Activated CD4-positive, CD25-positive, alpha-beta regulatory T cell treated with anti-CD3 and anti-CD28 coated beads, Interleukin-2, amount 50 U/mL, for 24 hours (primary cell): Measurements from ENCODE around the gene ZNF467.
A peak's percentile ranks its signal among the peaks of the same experiment; 100 is the strongest.

Experiments
- ATAC-seq, 2 donors: fragments of 150-1000 bp; cut with Tn5 transposase; one replicate each; pipeline ENCODE4 v1.10.0; 2021; ENCODE audit warnings: mild to moderate bottlenecking in 1 of 2, moderate library complexity in 1 of 2

Gene ZNF467

DNA sequence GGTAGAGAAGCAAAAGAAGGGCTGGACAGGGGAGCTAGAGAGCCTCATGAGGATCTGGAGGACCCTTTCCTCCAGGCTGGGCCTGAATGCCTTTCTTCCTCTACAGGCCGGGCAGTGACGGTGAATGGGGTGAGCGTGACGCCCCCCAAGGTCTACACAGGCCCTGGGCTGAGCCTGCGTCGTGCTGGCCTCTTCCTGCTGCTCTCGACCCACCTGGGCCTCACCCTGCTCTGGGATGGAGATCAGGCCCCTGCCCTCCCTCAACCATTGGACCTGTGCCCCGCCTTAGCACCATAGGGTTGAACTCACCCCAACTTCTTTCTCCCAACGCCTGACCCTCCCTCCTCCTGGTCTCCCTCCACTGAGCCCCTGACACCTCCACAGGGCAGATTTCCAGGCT, 12.6 kb upstream of the ZNF467 start:
- ATAC-seq, result no peak

DNA sequence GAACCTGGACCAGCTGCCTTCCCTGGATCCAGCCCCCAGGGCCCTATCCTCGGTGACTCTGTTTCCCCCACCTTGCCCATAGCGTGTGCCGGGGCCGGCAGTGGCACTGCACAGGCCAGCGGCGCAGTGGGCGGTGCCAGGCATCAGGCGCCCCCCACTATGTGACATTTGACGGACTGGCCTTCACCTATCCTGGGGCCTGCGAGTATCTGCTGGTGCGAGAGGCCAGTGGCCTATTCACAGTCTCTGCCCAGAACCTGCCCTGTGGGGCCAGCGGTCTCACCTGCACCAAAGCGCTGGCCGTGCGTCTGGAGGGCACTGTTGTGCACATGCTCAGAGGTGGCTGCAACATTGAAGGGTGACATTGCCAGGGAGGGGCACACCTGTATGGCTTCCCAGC, 12.0 kb upstream of the ZNF467 start:
- no peak for ATAC-seq

DNA sequence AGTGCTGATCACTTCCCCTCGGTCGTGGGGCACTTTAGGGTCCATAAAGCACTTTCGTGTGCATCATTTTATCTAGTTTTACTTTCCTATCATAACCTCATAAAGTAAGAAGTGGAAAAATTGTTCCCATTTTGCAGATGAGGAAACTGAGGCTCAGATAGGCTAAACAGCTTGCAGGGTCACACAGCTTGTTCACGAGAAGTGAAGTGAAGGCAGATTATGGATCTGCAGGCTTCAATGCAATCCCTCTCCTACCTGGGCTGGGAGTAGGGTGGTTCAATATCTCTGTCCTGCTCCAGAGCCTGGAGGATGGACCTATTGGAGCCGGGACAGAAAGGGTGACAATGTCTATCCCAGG, 10.8 kb upstream of the ZNF467 start:
- ATAC-seq, result no peak

DNA sequence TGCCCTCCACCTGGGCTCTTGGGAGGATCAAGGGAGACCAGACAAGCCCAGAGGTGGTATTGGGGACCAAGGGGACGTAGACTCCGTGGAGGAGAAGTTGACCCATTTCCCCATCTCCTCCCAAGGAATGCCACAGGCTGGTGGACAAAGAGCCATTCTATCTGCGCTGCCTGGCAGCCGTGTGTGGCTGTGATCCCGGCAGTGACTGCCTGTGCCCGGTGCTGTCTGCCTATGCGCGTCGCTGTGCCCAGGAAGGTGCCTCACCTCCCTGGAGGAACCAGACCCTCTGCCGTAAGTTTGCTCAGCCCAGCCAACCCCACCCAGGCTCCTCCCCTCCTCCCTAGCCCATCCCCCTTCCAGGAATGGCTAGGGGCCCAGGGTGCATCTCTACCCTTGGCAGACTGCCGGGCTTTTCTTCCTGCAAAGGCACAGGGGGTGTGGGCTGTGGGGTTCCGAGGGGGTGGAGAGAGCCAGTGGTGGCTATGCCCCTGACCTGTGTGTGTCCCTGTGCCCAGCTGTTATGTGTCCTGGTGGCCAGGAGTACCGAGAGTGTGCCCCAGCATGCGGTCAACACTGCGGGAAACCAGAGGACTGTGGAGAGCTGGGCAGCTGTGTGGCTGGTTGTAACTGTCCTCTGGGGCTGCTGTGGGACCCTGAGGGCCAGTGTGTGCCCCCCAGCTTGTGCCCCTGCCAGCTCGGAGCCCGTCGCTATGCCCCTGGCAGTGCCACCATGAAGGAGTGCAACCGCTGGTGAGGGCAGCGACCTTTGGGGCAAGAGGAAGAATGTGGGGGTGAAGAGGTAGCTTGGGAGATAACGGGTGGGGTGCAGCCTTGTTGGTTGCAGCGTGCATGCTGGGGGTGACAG, 10.2 kb upstream of the ZNF467 start:
- ATAC-seq, result no peak

DNA sequence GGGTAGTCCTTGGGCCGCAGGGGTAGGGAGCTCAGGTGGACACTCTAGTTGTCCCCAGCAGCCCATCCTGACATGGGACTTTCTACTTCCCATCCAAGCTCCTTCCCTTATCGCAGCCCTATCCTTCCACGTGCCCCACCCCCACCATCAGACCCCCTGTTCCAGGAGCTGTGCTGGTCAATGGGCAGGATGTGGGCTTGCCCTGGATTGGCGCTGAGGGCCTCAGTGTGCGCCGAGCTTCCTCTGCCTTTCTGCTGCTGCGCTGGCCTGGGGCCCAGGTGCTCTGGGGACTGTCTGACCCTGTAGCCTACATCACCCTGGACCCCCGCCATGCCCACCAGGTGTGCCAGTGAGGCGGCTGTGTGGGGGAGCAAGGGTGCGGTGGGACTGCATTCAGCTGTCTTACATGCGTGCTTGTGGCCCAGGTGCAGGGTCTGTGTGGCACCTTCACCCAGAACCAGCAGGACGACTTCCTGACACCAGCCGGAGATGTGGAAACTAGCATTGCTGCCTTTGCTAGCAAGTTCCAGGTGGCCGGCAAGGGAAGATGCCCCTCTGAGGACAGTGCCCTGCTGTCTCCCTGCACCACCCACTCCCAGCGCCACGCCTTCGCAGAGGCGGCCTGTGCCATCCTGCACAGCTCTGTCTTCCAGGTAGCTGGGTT, 9.4 kb upstream of the ZNF467 start:
- ATAC-seq, result no peak

DNA sequence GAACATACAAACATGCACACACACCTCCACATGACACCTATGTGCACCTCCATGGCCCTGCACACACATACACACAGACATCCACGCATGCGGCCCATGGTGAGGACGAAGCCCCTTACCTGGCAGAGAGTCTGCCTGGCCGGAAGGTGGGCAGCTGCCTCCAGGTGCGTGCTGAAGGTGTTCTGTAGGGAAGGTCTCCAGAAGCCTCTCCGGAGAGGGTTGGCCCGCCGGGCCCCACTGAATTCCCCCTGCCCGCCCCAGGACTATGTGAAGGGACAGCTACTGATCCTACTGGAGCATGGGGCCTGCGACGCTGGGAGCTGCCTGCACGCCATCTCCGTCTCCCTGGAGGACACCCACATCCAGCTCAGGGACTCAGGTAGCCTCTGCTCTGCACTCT, 8.5 kb upstream of the ZNF467 start:
- ATAC-seq, result no peak

DNA sequence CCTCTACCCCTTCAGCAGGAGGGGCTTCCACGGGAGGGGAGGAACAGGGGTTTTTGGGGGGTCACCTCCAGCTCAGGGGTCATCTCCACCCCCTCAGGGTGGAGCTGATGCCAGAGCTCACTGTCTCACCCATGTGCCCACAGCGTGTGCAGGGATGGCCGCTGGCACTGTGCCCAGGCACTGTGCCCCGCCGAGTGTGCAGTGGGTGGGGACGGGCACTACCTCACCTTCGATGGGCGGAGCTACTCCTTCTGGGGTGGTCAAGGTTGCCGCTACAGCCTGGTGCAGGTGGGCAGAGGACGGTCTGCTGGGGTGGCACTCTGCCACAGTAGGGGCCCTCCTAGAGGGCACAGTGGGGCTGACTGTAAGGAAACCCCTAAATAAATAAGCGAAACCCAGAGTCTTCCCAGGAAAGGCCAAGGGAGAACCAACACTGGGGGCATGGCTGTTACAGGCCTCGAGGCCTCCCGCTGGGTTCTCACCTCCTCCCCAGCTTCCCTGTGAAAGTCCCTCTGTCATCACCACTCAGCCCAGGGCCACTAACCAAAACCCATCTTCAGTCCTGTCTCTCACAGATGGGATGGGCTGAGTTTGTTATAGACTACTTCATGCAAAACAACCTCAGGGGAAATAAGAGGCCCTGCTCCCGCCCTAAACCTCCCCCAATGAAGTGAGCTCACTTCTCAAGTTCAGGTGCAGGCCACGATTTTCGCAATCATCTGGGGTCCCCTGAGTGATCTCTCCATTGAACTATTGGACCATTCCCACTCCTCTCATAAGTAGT, 7.4 kb upstream of the ZNF467 start:
- ATAC-seq, result no peak

DNA sequence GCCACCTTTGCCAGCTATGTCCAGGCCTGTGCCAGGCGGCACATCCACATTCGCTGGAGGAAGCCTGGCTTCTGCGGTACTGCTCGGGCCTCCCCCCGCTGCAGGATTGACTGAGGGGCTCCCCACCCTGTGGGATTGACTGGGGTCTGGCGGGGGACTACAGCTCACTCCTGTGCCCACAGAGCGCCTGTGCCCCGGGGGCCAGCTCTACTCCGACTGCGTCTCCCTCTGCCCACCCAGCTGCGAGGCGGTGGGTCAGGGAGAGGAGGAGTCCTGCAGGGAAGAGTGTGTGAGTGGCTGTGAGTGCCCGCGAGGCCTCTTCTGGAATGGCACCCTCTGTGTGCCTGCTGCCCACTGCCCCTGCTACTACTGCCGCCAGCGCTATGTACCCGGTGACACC, 6.7 kb upstream of the ZNF467 start:
- ATAC-seq, result no peak

DNA sequence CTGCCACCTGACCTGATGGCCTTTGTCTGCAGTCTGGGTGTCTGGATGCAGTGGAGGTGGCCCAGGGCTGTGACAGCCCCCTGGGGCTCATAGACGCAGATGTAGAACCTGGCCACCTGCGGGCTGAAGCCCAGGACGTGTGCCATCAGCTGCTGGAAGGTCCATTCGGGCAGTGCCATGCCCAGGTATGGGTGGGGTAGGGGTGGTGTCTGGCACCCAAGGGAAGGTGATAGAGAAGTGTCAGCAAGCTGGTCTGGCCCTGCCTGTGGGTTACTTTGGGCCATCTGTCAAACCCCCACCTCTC, 6.1 kb upstream of the ZNF467 start:
- no peak for ATAC-seq

DNA sequence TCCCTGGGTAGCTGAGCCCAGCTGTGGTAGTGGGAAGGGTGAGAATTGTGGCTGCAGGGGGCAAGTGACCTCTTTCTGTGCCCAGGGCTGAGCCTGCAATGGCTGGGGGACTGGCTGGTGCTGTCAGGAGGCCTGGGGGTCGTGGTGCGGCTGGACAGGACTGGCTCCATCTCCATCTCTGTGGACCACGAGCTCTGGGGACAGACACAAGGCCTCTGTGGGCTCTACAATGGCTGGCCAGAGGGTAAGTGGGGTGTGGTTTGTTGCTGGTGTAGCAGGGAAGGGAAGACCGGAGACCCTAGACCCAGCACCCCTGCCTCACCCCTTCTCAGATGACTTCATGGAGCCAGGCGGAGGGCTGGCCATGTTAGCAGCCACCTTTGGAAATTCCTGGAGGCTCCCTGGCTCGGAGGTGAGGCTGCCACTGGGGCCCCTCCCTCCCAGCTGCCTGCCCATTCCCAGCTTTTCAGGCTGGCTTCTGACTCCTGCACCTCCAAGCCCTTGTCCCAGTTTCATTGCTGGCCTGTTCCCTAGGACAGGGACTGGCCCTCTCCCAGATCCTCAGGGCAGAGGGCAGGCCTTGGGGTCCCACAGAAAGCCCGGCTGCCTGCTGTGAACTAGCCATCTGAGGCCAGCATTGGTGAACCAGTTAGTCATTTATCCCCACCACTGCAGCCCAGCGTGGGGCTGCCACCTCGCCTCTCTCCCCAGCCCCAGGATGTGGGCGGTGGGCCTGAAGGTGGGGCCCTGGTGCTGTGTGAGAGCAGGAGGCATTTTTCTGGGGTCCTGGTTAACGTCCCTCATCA, 5.5 kb upstream of the ZNF467 start:
- ATAC-seq, result no peak

DNA sequence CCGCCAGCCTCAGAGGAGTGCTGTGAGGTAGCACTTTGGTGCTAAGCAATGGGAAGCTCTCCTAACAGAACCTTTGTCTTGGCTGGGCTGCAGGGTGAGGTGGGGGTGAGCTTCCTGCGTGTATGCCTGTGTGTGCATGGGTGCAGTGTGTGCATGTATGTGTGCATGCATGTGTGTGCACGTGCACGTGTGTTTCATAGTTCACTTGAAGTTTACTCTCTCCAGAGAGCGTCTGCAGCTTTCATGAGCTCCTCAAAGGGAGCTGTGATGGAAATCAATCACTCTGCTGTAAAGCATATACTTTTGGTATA, 4.9 kb upstream of the ZNF467 start:
- ATAC-seq, result no peak

DNA sequence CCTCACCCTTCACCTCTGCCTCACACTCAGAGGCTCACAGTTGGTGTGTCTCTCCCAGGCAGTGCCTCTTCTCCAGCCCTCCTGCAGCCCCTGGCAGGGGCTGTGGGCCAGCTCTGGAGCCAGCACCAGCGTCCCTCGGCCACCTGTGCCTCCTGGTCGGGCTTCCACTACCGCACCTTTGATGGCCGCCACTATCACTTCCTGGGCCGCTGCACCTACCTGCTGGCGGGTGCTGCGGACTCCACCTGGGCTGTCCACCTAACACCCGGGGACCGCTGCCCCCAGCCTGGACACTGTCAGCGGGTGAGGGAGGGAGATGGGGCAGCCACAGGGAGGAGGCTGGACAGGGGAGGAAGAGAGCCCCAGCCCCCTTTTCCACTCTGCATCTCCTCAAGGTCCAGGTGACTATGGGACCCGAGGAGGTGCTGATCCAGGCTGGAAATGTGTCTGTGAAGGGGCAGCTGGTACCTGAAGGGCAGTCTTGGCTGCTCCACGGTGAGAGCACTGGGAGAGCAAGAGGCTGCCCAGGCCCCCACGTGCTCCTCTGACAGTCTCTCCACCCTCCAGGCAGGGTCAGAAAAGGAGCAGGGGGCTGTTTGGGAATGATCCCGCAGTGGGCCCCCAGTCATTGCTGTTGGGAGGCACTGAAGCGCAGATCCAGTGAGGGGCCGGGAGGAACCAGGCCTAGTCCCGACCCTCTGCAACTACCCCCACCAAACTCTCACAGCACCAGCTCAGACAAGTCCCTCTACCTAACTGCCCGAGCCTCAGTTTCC, 4.4 kb upstream of the ZNF467 start:
- no peak for ATAC-seq

DNA sequence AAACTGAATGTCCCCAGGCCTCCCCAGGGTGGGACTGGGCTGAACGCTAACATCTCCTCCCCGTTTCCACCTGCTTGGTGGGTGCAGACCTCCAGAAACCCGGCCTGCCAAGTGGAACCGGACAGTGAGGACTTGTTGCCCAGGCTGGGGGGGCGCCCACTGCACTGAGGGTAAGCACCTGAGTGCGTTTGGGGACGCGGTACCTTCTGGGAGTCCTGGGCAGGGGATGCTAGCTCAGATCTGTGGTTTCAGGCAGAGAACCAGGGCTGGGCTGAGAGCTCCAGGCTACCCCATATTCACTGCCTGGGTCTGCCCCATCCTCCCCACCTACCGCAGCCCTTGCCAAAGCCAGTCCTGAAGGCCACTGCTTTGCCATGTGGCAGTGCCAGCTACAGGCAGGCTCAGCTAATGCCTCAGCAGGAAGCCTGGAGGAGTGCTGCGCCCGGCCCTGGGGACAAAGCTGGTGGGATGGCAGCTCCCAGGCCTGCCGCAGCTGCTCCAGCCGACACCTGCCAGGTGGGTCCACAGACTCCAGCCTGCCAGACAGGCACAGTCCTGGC, 3.5 kb upstream of the ZNF467 start:
- ATAC-seq, result no peak

DNA sequence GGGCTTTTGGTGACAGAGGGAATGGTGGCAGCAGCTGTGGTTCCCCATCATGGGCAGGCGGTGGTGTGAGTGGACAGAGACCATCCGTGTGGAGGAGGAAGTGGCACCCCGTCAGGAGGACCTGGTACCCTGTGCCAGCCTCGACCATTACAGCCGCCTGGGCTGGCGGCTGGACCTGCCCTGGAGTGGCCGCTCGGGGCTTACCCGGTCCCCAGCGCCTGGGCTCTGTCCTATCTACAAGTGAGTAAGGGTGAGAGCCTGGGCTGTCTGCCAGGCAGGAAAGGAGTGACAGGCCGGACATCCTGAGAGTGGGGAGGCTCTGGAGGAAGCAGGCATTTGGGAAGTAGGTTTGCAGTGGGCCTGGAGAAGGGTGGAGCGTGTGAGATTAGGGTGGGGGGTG, 2.9 kb upstream of the ZNF467 start:
- ATAC-seq, result no peak

DNA sequence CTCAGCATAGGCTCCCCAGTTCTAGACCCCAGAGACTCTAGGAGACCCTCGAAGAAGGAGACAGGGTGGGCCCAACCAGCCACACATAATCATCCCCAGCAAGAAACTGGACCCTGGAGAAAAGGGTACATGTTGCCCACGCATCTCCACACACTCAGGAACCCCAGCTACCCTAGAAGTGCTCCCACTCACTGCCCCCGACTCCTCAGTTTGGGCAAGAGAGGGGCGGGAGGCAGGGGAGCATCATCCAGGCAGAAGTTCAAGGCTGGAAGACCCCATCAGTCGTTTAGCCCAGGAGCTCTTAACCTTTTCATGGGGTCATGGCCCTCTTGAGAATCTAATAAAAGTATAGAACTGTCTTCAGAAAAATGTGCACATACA, 1.8 kb upstream of the ZNF467 start:
- no peak for ATAC-seq

DNA sequence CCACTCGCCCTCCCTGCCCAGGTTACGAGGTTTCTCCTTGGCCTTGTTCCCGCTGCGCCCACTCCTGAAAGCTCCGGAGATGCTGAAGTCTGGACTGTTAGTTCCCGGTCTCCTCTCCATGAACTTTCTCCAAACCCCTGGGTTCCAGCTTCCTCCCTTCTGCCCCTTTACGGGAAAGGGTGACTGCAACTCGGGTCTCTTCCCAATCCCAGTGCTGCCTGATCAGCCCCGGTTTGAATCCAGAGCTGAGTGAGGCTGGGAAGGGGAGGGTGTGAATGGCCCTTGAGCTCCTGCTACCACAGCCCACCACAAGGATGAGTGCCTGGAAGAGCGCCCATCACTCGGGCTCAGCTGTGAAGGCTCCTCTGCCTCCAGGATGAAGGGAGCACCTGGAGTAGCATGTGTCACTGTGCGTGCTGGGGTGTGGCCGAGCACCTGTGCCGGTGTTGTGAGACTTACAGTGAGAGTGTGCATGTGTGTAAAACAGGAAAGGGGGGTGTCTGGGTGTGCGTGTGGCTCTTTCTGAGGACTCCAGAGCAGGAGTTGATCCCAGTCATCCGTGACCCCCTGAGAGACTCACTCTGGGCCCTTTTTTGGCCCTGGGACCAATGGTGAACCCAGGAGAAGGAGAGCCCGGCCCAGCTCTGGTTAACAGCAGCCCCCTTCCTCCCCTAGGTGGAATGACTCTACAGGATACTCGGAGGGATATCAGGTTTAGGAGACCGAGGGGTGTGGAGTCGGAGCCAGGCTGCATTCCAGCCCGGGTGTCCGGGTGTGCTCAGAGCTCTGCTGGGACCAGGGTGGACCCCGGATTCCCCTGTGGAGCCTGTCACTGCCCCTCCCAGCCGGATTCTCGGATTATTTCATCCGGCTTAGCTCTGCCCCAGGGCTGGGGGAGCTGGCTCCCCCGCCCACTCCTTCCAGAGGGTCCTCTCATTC, 1.1 kb upstream of the ZNF467 start:
- no peak for ATAC-seq

DNA sequence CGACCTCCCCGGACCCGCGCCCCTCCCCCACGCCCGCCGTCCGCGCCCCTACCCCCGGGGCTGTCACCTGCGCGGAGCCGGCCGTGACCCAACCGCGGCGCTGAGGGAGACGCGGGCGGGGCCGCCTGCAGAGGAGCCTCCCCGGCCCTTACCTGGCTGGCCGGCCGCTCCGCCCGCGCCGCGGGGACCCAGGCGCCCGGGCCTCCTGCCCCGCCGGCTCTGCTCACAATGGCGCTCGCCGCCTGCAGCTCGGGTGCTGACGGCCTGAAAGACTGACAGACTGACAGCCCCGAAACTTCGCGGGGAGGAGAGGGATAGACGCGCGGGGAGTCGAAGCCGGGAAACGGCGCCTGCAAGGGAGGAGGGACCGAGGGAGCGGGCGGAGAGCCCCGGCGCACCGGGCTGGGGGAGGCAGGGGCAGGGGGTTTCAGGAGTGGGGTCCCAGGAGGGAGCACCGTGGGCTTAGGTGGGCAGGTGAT, 393 bp downstream of the ZNF467 start:
- no peak for ATAC-seq

DNA sequence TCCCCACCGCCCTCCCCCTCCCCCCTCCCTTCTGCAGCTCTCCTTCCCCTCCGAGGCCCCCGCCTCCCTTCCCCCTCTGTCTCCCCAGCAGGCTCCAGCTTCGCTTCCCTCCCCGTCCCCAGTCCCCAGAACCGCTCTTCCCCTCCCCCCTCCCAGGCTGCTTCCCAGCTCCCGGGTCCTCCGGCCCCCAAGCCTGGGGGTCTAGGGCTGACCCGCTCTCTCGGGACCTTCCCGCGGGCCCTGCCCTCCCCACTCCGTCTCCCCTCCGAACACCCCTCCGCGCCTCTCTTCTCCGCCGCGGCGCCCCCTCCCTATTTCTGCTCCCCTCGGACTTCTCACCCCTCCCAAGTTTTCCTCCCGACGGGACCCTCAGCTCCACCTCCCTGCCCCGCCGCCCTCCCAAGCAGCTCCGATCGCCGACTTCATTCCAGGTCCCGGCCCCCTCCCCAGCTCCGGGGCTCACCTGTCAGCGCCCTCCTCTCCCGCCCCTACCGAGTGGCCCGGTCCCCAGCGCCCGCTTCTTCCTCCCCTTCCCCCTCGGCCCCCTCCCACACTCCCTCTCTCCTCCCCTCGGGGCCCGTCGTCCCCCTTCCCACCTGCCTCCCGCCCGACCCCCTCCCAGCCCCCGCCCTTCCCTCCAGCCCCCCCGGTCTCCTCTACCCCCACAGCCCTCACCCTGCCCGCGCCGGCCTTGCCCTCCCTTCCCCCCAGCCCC, 990 bp downstream of the ZNF467 start:
- ATAC-seq, result no peak

DNA sequence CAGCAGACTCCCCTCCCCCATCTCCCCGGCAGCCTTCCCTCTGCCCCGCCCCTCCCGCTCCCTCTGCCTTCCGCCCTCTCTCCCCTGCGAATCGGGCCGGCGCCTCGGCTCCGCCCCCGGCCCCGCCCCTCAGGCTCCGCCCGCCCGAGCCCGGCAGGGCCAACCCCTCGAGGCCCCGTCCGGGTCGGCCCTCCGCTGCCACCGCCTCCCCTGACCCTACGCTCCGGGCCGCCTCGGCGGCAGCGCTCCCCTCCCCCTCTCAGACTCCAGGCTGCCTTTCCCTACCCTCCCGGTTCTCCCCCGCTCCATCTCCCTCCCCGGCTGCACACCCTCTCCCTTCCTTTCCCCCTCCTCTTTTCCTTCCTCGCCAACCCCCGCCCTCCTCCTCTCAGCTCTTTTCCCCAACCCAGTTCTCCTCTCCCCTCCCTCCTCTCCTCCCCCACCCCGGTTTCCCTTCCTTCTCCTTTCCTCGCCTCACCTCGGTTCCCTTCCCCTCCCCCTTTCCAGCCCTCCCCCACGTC, 1.6 kb downstream of the ZNF467 start:
- ATAC-seq, result peak; percentile 94 to 95
